Memory B cell (primary cell): Measurements from ENCODE around the gene LMNA.

Experiments
- ATAC-seq: fragments of 150-1000 bp; cut with Tn5 transposase; 2 replicates; pipeline ENCODE4 v1.10.0; 2021; ENCODE audit warnings: low read depth, mild to moderate bottlenecking, moderate library complexity
- DNase-seq, 2 donors: peaks; one replicate each; pipeline ENCODE4 v3.0.0; 2022; ENCODE audit warnings: low spot score in 2 of 2
- H3K27ac Mint-ChIP-seq: one replicate; pipeline ENCODE4 v1.8.0; 2022; ENCODE audit warnings: mild to moderate bottlenecking, moderate library complexity, mixed read lengths
- H3K27me3 Mint-ChIP-seq: one replicate; pipeline ENCODE4 v1.8.0; 2022; ENCODE audit warnings: mixed read lengths
- H3K36me3 Mint-ChIP-seq: one replicate; pipeline ENCODE4 v1.8.0; 2022; ENCODE audit warnings: mild to moderate bottlenecking, mixed read lengths
- H3K4me1 Mint-ChIP-seq: one replicate; pipeline ENCODE4 v1.8.0; 2022; ENCODE audit warnings: mixed read lengths
- H3K4me3 Mint-ChIP-seq: one replicate; pipeline ENCODE4 v1.8.0; 2022; ENCODE audit warnings: mild to moderate bottlenecking, moderate library complexity, mixed read lengths
- H3K9me3 Mint-ChIP-seq: one replicate; pipeline ENCODE4 v1.8.0; 2022; ENCODE audit warnings: mixed read lengths

The LMNA gene

DNA sequence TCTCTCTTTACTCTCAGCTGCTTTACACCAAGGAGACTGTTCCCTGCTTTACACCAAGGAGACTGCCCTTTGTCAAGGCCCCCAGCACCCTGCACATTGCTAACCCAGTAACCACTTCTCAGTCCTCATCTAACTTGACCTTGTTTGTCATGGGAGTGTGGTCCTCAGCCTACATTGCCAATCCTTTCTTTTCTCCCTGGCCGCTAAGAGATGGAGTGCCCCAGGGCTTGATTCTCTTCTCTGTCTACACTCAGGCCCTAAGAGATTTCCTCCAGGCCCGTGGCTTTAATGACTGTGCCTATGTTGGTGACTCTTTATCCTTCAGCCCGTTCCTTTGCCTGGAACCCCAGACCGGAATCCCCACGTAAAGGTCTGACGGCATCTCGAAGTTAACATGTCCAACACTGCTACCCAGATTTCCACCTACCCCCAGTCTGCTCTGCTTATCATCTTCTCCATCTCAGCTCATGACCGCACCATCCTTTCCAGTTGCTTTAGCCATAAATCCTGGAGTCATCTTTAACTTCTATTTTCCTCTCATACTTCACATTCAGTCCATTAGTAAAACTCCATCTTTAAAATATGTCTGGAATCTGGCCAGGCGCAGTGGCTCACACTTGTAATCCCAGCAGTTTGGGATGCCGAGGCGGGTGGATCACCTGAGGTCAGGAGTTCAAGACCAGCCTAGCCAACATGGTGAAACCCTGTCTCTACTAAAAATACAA, 29.4 kb downstream of the LMNA start:
- Mint-ChIP-seq H3K27ac (no peak overlapping the region), H3K9me3 (no peaks in the 10 kb centered on the region), H3K4me1 (peaks cover 17% of the 10 kb centered on the region), H3K27me3 (peaks cover 9% of the 10 kb centered on the region), H3K36me3 (no peaks in the 10 kb centered on the region), H3K4me3 (no peak overlapping the region)
- ATAC-seq (no peak), DNase-seq (no peak)

DNA sequence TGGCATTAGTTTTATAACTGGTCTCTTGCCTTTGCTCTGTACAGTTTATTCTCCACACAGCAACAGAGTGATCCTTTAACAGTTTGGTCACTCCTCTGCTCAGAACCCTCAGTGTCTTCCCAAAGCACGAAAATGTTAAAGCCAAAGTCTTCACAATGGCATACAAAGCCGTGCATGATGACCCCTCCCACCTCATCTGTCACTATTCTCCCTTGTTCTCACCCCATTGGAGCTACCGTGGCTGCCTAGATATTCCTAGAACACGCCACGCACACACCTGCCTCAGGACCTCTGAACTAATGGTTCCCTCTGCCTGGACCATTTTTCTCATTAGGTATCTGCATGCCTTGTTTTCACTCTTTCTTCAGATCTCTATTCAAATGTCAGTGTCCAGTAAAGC, 30.2 kb downstream of the LMNA start:
- DNase-seq (no peak), ATAC-seq (no peak)
- no peak overlapping the region for H3K4me3 Mint-ChIP-seq
- peaks cover 23% of the 10 kb centered on the region for H3K4me1 Mint-ChIP-seq
- no peak overlapping the region for H3K27ac Mint-ChIP-seq
- H3K9me3 Mint-ChIP-seq, result no peaks in the 10 kb centered on the region
- no peaks in the 10 kb centered on the region for H3K36me3 Mint-ChIP-seq
- H3K27me3 Mint-ChIP-seq, result peaks cover 11% of the 10 kb centered on the region

DNA sequence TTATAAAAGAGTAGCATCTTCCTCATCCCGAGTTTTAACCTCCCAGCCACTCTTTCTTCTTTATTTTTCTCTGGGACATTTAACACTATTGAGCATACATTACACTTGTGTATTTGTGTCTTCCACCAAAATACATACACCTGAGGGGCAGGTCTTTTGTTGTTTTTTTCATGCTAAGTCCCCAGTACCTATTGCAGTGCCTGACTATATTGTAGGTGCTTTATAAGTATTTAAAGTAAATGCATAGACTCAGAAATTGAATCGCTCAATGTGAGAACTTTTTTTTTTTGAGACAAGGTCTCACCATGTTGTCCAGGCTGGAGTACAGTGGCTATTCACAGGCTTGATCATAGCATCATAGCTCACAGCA, 31.1 kb downstream of the LMNA start:
- Mint-ChIP-seq H3K27ac (no peak overlapping the region), H3K36me3 (no peaks in the 10 kb centered on the region), H3K9me3 (no peaks in the 10 kb centered on the region), H3K27me3 (peaks cover 16% of the 10 kb centered on the region), H3K4me1 (peaks cover 32% of the 10 kb centered on the region), H3K4me3 (no peak overlapping the region)
- no peak for DNase-seq
- ATAC-seq, result no peak

DNA sequence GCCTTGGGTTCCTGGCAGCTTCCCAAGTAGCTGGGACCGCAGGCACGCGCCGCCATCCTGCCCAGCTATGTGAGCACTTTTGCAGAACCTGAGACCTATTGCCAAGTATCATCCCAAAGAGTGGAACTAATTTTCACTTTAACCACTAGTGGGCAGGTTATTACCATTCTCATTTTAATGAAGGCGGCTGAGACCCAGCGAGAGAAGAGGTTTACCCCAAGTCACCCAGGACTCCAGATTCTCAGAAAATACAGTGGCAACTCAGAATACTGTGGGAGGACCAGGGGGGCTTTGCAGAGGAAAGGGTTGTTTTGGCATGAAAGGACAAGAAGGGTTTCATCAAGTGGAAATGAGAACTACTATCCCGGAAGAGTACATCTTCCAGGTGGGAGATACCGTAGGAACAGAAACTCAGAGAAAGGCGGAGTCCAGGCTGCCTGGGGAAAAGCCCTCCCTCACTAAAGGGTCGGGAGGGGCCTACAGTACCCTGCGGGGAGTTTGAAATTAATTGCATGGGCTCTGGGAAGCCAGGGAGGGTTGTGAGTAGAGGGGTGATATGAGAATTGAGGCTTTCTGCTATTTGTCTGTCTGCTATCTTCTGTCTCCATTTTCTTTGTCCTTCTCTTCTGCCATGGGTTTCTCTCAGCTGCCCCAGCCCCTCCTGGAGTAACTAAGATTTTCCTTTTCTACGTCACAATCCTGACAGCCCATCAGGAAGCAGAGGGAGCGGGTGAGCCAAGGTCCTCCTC, 31.7 kb downstream of the LMNA start:
- H3K36me3 Mint-ChIP-seq, result no peaks in the 10 kb centered on the region
- no peak overlapping the region for H3K27ac Mint-ChIP-seq
- DNase-seq (peak in 1 of 2 donors; percentile 64), ATAC-seq (peak; percentile 54)
- H3K4me3 Mint-ChIP-seq, result peak overlapping the region; percentile 76
- no peaks in the 10 kb centered on the region for H3K9me3 Mint-ChIP-seq
- peaks cover 16% of the 10 kb centered on the region for H3K27me3 Mint-ChIP-seq
- H3K4me1 Mint-ChIP-seq, result peaks cover 35% of the 10 kb centered on the region

- Mint-ChIP-seq H3K4me3 (no peak overlapping the region), H3K27me3 (peaks cover 16% of the 10 kb centered on the region), H3K27ac (no peak overlapping the region), H3K4me1 (peaks cover 38% of the 10 kb centered on the region), H3K36me3 (no peaks in the 10 kb centered on the region), H3K9me3 (no peaks in the 10 kb centered on the region)
- DNase-seq (no peak), ATAC-seq (no peak)
These were observed 32.4 kb downstream of the LMNA start for GRCh38 chr1:156146769-156147405.

- peaks cover 38% of the 10 kb centered on the region for H3K4me1 Mint-ChIP-seq
- ATAC-seq (peak; percentile 64), DNase-seq (no peak)
- H3K36me3 Mint-ChIP-seq, result no peaks in the 10 kb centered on the region
- H3K9me3 Mint-ChIP-seq, result no peaks in the 10 kb centered on the region
- H3K27me3 Mint-ChIP-seq, result peaks cover 18% of the 10 kb centered on the region
- peak overlapping the region; percentile 49 for H3K4me3 Mint-ChIP-seq
- no peak overlapping the region for H3K27ac Mint-ChIP-seq
These were observed 33.7 kb downstream of the LMNA start for GRCh38 chr1:156148216-156148615.

GRCh38 chr1:156149374-156150332, 35.1 kb downstream of the LMNA start:
- H3K36me3 Mint-ChIP-seq, result no peaks in the 10 kb centered on the region
- no peaks in the 10 kb centered on the region for H3K9me3 Mint-ChIP-seq
- no peak overlapping the region for H3K27ac Mint-ChIP-seq
- peak overlapping the region; percentile 76 for H3K4me3 Mint-ChIP-seq
- DNase-seq (peak in 1 of 2 donors; percentile 62), ATAC-seq (peak; percentile 60)
- peaks cover 15% of the 10 kb centered on the region for H3K27me3 Mint-ChIP-seq
- peaks cover 45% of the 10 kb centered on the region for H3K4me1 Mint-ChIP-seq

- Mint-ChIP-seq H3K4me1 (peaks cover 50% of the 10 kb centered on the region), H3K27ac (no peak overlapping the region), H3K9me3 (no peaks in the 10 kb centered on the region), H3K27me3 (peaks cover 12% of the 10 kb centered on the region), H3K36me3 (no peaks in the 10 kb centered on the region), H3K4me3 (no peak overlapping the region)
- no peak for ATAC-seq
- DNase-seq, result no peak
These were observed 36.0 kb downstream of the LMNA start for GRCh38 chr1:156150333-156151011.

DNA sequence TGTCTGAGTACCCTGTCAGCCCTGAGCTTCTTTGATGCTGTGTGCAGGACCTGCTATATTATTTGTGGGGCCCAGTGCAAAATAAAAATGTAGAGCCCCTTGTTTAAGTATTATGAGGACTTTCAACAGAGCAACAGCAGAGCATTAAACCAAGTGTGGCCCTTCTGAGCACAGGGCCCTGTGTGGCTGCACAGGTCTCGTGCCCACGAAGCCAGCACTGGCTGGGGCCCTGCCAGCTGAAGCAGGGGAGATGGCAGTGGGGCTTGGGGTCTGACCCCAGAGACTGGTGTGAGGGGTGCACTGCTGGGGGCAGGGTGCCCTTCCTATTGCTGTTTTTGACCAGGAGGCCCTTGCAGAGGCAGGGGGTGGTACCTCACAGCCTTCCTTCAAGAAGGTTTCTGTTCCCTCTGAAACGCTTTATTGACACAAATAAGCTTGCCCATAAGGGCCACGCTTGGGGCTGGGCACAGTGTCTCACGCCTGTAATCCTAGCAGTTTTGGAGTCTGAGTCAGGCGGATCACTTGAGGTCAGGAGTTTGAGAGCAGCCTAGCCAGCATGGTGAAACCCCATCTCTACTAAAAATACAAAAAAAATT, 36.7 kb downstream of the LMNA start:
- no peaks in the 10 kb centered on the region for H3K36me3 Mint-ChIP-seq
- ATAC-seq (no peak), DNase-seq (peak in 1 of 2 donors; percentile 32)
- no peak overlapping the region for H3K27ac Mint-ChIP-seq
- peaks cover 13% of the 10 kb centered on the region for H3K27me3 Mint-ChIP-seq
- H3K9me3 Mint-ChIP-seq, result no peaks in the 10 kb centered on the region
- H3K4me3 Mint-ChIP-seq, result no peak overlapping the region
- H3K4me1 Mint-ChIP-seq, result peaks cover 50% of the 10 kb centered on the region

- ATAC-seq (no peak), DNase-seq (no peak)
- Mint-ChIP-seq H3K4me1 (peaks cover 55% of the 10 kb centered on the region), H3K4me3 (no peak overlapping the region), H3K36me3 (no peaks in the 10 kb centered on the region), H3K27ac (no peak overlapping the region), H3K9me3 (no peaks in the 10 kb centered on the region), H3K27me3 (peaks cover 13% of the 10 kb centered on the region)
These were observed 38.1 kb downstream of the LMNA start for GRCh38 chr1:156152628-156153027.

DNA sequence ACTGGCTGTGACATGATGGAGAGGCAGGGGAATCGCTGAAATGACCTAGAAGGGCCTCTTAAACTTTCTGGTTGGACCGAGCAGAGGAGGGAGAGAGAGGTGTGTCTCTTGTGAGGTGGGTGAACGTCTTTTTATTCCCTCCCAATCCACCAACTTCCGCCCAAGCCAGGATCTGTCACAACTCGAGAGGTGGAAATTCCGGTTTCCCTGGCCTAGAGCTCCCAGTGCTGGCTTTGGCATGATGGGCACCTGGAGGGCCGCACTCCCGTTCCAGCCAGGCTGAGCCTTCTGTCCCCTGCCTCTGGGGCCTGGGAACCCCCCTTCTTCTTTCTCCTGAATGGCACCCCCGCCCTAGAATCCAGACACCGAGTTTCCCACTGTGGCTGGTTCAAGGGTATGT, 38.9 kb downstream of the LMNA start, which contains the start of gene SEMA4A:
SEMA4A (plus strand) TSS at position 224 of the 400 bp plus-strand sequence. CDS start 994 bp downstream, outside the sequence.
- peaks cover 56% of the 10 kb centered on the region for H3K4me1 Mint-ChIP-seq
- ATAC-seq (no peak), DNase-seq (no peak)
- H3K27me3 Mint-ChIP-seq, result peaks cover 19% of the 10 kb centered on the region
- H3K27ac Mint-ChIP-seq, result peak within 1 kb of the TSS; percentile 54
- no peaks in the 10 kb centered on the region for H3K9me3 Mint-ChIP-seq
- no peaks in the 10 kb centered on the region for H3K36me3 Mint-ChIP-seq
- peak within 1 kb of the TSS; percentile 52 for H3K4me3 Mint-ChIP-seq

DNA sequence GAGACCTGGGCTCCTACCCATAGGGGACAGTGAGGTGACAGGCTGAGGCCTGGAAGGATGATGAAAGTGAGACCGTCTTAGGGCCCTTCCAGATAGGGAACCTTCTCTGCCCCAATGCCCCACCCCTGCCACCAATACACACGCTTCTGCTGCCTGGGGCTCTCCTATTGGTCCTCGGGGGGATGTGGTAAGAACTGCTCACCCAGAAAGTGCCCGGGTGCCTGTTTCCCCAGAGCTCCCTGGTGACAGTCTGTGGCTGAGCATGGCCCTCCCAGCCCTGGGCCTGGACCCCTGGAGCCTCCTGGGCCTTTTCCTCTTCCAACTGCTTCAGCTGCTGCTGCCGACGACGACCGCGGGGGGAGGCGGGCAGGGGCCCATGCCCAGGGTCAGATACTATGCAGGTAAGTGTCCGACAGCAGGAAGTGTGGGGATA, 39.8 kb downstream of the LMNA start:
- ATAC-seq (peak; percentile 87), DNase-seq (peak; percentile 64 to 68)
- peaks cover 60% of the 10 kb centered on the region for H3K4me1 Mint-ChIP-seq

More for the DNA sequence above, 39.8 kb downstream of the LMNA start:
- Mint-ChIP-seq H3K27ac (peak overlapping the region; percentile 54), H3K4me3 (peak overlapping the region; percentile 52), H3K27me3 (peaks cover 27% of the 10 kb centered on the region), H3K36me3 (no peaks in the 10 kb centered on the region), H3K9me3 (no peaks in the 10 kb centered on the region)
